ENCODE results near the gene SULT2A1. TPM values are rescaled to one million over a fixed set of nuclear protein-coding genes. Genes with fewer than 3 reads are reported as not detected.
"Not testable (repeated sequence)": the region's sequence is repeated elsewhere in the genome, so short reads cannot be mapped to it uniquely, and the experiment has no call there.

The SULT2A1 gene
- total RNA-seq = not detected

GRCh38 chr19:47886010-47886559, at the start of gene SULT2A1:
Gene SULT2A1, minus strand, starts transcription at chr19:47886315. Its CDS starts 58 bp downstream, at chr19:47886257.
- ATAC-seq (replicated peaks in 1 of 2) = no peak
- no peak within 1 kb of the TSS for H3K27ac Mint-ChIP-seq
- no peaks in the 10 kb centered on the region for H3K9me3 Mint-ChIP-seq
- DNase-seq = no peak
- no peaks in the 10 kb centered on the region for H3K4me1 Mint-ChIP-seq (ENCODE audit: low read depth)
- H3K36me3 Mint-ChIP-seq (ENCODE audit: insufficient read depth in 2 of 2) = no peaks in the 10 kb centered on the region
- peaks cover 15% of the 10 kb centered on the region for H3K27me3 Mint-ChIP-seq (ENCODE audit: low read depth)
- no peak within 1 kb of the TSS for H3K4me3 Mint-ChIP-seq

- H3K27me3 Mint-ChIP-seq (ENCODE audit: low read depth); H3K4me3 Mint-ChIP-seq; H3K27ac Mint-ChIP-seq; H3K4me1 Mint-ChIP-seq (ENCODE audit: low read depth); H3K9me3 Mint-ChIP-seq; H3K36me3 Mint-ChIP-seq (ENCODE audit: insufficient read depth in 2 of 2); ATAC-seq (replicated peaks in 1 of 2): not testable (repeated sequence)
- peak; percentile 1 to 45 for DNase-seq
Observed at GRCh38 chr19:47928581-47928980, 42.5 kb upstream of the SULT2A1 start.

GRCh38 chr19:47920107-47920506, 34.0 kb upstream of the SULT2A1 start:
- not testable (repeated sequence) for ATAC-seq (replicated peaks in 1 of 2); H3K9me3 Mint-ChIP-seq; H3K4me1 Mint-ChIP-seq (ENCODE audit: low read depth); H3K27me3 Mint-ChIP-seq (ENCODE audit: low read depth); H3K4me3 Mint-ChIP-seq; H3K36me3 Mint-ChIP-seq (ENCODE audit: insufficient read depth in 2 of 2); H3K27ac Mint-ChIP-seq
- peak; percentile 91 to 97 for DNase-seq

- H3K27ac Mint-ChIP-seq = not testable (repeated sequence)
Observed at GRCh38 chr19:47910191-47910590, 24.1 kb upstream of the SULT2A1 start.

GRCh38 chr19:47909350-47909749, 23.2 kb upstream of the SULT2A1 start:
- H3K27me3 Mint-ChIP-seq (ENCODE audit: low read depth); H3K4me1 Mint-ChIP-seq (ENCODE audit: low read depth); H3K9me3 Mint-ChIP-seq; H3K4me3 Mint-ChIP-seq; H3K27ac Mint-ChIP-seq; ATAC-seq (replicated peaks in 1 of 2); H3K36me3 Mint-ChIP-seq (ENCODE audit: insufficient read depth in 2 of 2): not testable (repeated sequence)
- peak; percentile 71 to 89 for DNase-seq

More at GRCh38 chr19:47910191-47910590, 24.1 kb upstream of the SULT2A1 start:
- not testable (repeated sequence) for H3K36me3 Mint-ChIP-seq (ENCODE audit: insufficient read depth in 2 of 2); H3K4me1 Mint-ChIP-seq (ENCODE audit: low read depth); H3K9me3 Mint-ChIP-seq; DNase-seq; H3K4me3 Mint-ChIP-seq; H3K27me3 Mint-ChIP-seq (ENCODE audit: low read depth); ATAC-seq (replicated peaks in 1 of 2)

- Mint-ChIP-seq H3K9me3 (peaks cover 0 to 2% of the 10 kb centered on the region in 2 donors), H3K4me1 (ENCODE audit: low read depth) (no peaks in the 10 kb centered on the region), H3K27ac (no peak overlapping the region), H3K36me3 (ENCODE audit: insufficient read depth in 2 of 2) (no peaks in the 10 kb centered on the region), H3K4me3 (no peak overlapping the region), H3K27me3 (ENCODE audit: low read depth) (peaks cover 10% of the 10 kb centered on the region)
- no peak for DNase-seq
- ATAC-seq (replicated peaks in 1 of 2) = no peak
Observed at GRCh38 chr19:47901370-47901769, 15.3 kb upstream of the SULT2A1 start.

- Mint-ChIP-seq H3K36me3 (ENCODE audit: insufficient read depth in 2 of 2) (no peaks in the 10 kb centered on the region), H3K9me3 (peaks cover 0 to 2% of the 10 kb centered on the region in 2 donors), H3K27ac (no peak overlapping the region), H3K27me3 (ENCODE audit: low read depth) (peaks cover 10% of the 10 kb centered on the region), H3K4me3 (no peak overlapping the region), H3K4me1 (ENCODE audit: low read depth) (no peaks in the 10 kb centered on the region)
- no peak for DNase-seq
- no peak for ATAC-seq (replicated peaks in 1 of 2)
Observed at GRCh38 chr19:47899335-47899734, 13.2 kb upstream of the SULT2A1 start.

- peaks cover 9% of the 10 kb centered on the region for H3K27me3 Mint-ChIP-seq (ENCODE audit: low read depth)
- no peaks in the 10 kb centered on the region for H3K36me3 Mint-ChIP-seq (ENCODE audit: insufficient read depth in 2 of 2)
- no peaks in the 10 kb centered on the region for H3K4me1 Mint-ChIP-seq (ENCODE audit: low read depth)
- no peak overlapping the region for H3K4me3 Mint-ChIP-seq
- ATAC-seq (replicated peaks in 1 of 2) = no peak
- no peak overlapping the region for H3K27ac Mint-ChIP-seq
- peaks cover 0 to 2% of the 10 kb centered on the region in 2 donors for H3K9me3 Mint-ChIP-seq
- DNase-seq = no peak
Observed at GRCh38 chr19:47897861-47898260, 11.7 kb upstream of the SULT2A1 start.

GRCh38 chr19:47896773-47897172, 10.7 kb upstream of the SULT2A1 start:
- peaks cover 5% of the 10 kb centered on the region for H3K27me3 Mint-ChIP-seq (ENCODE audit: low read depth)
- H3K27ac Mint-ChIP-seq = no peak overlapping the region
- no peaks in the 10 kb centered on the region for H3K4me1 Mint-ChIP-seq (ENCODE audit: low read depth)
- peaks cover 2% of the 10 kb centered on the region in 2 donors for H3K9me3 Mint-ChIP-seq
- DNase-seq (no peak), ATAC-seq (replicated peaks in 1 of 2) (no peak)
- H3K4me3 Mint-ChIP-seq = no peak overlapping the region
- H3K36me3 Mint-ChIP-seq (ENCODE audit: insufficient read depth in 2 of 2) = peaks cover 0 to 1% of the 10 kb centered on the region in 2 donors

GRCh38 chr19:47896019-47896418, 9.9 kb upstream of the SULT2A1 start:
- Mint-ChIP-seq H3K27ac (no peak overlapping the region), H3K9me3 (peaks cover 2% of the 10 kb centered on the region in 2 donors), H3K27me3 (ENCODE audit: low read depth) (peaks cover 5% of the 10 kb centered on the region), H3K36me3 (ENCODE audit: insufficient read depth in 2 of 2) (peaks cover 0 to 1% of the 10 kb centered on the region in 2 donors), H3K4me3 (no peak overlapping the region), H3K4me1 (ENCODE audit: low read depth) (no peaks in the 10 kb centered on the region)
- no peak for DNase-seq
- no peak for ATAC-seq (replicated peaks in 1 of 2)

GRCh38 chr19:47895165-47895782, 9.2 kb upstream of the SULT2A1 start:
- Mint-ChIP-seq H3K4me1 (ENCODE audit: low read depth) (no peaks in the 10 kb centered on the region), H3K27me3 (ENCODE audit: low read depth) (peaks cover 5% of the 10 kb centered on the region), H3K36me3 (ENCODE audit: insufficient read depth in 2 of 2) (peaks cover 0 to 1% of the 10 kb centered on the region in 2 donors), H3K4me3 (no peak overlapping the region), H3K9me3 (peaks cover 2% of the 10 kb centered on the region in 2 donors), H3K27ac (no peak overlapping the region)
- ATAC-seq (replicated peaks in 1 of 2) = no peak
- DNase-seq = no peak

GRCh38 chr19:47891923-47892666, 6.0 kb upstream of the SULT2A1 start:
- peaks cover 0 to 1% of the 10 kb centered on the region in 2 donors for H3K36me3 Mint-ChIP-seq (ENCODE audit: insufficient read depth in 2 of 2)

GRCh38 chr19:47891622-47891922, 5.5 kb upstream of the SULT2A1 start:
- ATAC-seq (replicated peaks in 1 of 2) (no peak), DNase-seq (no peak)
- Mint-ChIP-seq H3K27me3 (ENCODE audit: low read depth) (no peaks in the 10 kb centered on the region), H3K36me3 (ENCODE audit: insufficient read depth in 2 of 2) (peaks cover 0 to 1% of the 10 kb centered on the region in 2 donors), H3K4me3 (no peak overlapping the region), H3K27ac (no peak overlapping the region), H3K4me1 (ENCODE audit: low read depth) (no peaks in the 10 kb centered on the region), H3K9me3 (peaks cover 2% of the 10 kb centered on the region in 2 donors)

More at GRCh38 chr19:47891923-47892666, 6.0 kb upstream of the SULT2A1 start:
- Mint-ChIP-seq H3K27ac (no peak overlapping the region), H3K4me1 (ENCODE audit: low read depth) (no peaks in the 10 kb centered on the region), H3K4me3 (no peak overlapping the region), H3K9me3 (peaks cover 2% of the 10 kb centered on the region in 2 donors), H3K27me3 (ENCODE audit: low read depth) (no peaks in the 10 kb centered on the region)
- ATAC-seq (replicated peaks in 1 of 2) (no peak), DNase-seq (no peak)
